ENCODE results near the gene CDK4.
"Not testable (repeated sequence)": the region's sequence is repeated elsewhere in the genome, so short reads cannot be mapped to it uniquely, and the experiment has no call there.

Gene CDK4

DNA sequence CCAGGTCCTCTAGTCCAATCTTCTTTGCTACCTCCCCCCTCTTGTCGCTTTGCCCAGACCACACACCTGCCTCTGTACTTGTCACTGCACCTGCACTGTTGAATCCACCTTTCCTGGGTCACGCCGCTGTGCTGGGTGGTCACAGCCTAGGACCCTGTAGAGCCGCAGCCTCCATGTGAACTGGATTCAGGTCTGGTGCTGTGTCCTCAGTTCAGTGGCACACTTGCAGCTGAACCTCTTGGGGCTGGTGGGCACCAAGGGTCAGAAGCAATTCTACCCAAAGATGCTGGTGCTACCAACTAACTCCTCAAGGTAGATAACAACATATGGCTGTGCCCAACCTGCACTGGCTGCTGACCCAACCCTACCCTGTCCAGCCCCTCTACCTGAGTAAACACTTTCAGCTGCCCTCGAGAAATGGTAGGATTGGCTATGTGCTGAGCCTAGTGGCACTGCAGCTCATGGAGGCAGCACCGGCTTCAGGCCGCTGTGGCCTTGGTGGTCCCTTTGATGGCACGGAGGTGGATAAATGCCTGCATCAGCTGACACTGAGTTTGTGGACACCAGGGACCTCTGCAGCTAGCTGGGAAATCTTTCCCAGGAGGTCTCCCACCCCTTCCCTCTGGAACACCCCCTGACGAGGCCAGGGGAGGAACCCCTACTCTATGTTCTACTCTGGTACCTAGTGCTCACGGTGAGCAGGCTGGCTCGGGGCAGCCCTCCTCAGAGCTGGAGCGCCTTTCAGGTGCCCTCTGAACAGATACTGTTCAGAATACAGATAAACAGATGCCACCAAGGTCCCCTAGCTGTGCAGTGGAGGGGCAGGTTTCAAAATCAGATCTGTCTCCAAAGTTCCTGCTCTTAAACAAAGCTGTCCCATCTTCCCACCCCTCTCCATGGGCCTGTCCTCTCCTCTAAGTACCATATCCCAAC lies 27.8 kb downstream of the CDK4 start:
- no peak for DNase-seq

DNA sequence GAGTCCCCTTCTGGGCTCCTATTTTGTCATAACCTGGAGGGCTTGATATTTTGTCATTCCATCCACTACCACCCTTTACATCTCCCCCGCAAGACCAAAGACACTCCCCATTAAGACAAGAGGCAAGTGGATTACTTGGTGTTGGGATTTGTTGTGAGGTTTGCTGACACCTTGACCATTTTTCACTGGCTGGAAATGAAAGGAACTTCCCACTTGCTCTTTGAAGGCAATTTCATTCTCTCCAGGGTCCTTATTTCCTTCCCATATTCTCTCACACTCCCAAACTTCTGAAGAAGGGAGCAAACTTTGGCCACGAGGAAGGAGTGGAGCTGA lies 28.5 kb downstream of the CDK4 start:
- no peak for DNase-seq

DNA sequence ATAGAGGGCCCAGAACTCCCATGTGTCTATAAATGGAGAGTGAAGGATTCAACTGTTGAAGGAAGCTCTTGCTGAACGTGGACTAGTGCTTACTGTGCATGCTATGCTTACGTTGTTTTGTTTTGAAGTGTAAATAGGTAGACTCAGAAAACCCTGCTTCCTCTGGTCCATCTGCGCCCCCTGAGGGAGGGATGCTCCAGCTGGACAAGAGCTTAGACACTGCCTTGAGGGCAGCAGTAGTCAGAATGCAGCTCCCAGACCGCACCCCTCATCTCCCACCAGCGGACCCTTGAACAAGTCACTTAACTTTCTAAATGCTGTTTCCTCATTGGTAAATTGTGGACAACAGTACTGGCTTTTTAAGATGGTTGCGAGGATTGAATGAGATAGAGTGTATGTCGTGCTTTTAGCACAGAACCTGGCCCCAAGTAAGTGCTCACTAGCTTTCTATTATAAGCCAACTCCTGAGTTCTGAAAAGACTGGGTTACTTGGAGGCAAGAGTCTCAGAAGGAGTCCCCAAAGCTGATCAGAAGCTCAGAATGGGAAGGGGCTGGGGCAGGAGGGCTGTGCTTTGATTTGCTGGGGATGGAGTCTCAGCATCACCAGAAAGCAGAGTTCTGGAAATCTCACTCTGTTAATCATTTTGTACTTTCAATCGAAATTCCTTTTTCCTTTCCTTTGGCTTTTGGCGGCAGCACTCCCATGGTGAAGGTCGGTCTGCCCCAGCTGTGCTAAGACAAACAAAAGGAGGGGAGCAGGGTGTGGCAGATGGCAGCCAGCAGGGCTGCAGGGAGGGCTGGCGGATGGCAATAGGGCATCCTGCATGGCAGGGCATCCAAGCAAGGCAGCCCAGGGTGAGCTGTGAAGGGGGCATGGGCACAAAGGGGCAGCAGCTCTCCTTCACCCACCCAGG lies 29.1 kb downstream of the CDK4 start:
- DNase-seq = no peak

DNA sequence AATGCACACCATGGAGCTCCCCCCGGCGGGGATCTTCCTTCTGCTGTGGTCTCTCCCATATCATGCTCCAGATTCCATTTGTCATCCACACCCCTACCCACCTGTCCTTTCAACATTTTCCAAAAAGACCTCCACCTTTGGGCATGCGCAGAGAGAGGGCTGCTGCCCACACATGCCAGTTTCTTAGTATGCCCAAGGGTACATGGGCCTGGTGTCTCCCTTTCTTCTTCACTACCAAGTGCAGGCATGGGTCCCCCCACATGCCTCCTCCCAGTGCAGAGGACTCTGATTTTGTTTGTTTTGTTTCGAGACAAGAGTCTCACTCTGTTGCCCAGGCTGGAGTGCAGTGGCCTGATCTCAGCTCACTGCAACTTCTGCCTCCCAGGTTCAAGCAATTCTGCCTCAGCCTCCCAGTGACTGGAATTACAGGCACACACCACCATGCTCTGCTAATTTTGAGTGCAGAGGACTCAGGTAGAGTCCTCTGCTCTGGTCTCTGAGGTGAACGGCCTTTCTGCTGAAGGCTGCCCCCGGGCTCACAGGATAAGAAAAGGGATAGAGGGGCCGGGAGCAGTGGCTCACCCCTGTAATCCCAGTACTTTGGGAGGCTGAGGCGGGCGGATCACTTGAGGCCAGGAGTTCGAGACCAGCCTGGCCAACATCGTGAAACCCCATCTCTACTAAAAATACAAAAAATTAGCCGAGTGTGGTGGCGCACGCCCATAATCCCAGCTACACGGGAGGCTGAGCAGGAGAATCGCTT lies 30.1 kb downstream of the CDK4 start:
- DNase-seq = not testable (repeated sequence)

DNA sequence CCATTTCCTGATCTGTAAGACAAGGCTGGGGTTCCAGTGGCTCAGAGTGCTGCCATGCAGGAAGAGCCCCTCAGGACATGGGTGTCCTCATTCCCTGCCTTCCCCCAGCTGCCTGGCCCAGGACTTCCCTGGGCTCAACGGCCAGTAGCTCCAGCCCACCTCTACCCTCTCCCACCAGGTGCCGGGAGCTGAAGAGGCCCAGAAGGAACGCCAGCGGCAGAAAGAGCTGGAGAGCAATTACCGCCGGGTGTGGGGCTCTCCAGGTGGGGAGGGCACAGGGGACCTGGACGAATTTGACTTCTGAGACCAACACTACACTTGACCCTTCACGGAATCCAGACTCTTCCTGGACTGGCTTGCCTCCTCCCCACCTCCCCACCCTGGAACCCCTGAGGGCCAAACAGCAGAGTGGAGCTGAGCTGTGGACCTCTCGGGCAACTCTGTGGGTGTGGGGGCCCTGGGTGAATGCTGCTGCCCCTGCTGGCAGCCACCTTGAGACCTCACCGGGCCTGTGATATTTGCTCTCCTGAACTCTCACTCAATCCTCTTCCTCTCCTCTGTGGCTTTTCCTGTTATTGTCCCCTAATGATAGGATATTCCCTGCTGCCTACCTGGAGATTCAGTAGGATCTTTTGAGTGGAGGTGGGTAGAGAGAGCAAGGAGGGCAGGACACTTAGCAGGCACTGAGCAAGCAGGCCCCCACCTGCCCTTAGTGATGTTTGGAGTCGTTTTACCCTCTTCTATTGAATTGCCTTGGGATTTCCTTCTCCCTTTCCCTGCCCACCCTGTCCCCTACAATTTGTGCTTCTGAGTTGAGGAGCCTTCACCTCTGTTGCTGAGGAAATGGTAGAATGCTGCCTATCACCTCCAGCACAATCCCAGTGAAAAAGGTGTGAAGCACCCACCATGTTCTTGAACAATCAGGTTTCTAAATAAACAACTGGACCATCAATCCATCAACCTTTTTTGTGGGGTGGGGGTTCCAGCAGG lies 31.2 kb downstream of the CDK4 start:
- DNase-seq = no peak

DNA sequence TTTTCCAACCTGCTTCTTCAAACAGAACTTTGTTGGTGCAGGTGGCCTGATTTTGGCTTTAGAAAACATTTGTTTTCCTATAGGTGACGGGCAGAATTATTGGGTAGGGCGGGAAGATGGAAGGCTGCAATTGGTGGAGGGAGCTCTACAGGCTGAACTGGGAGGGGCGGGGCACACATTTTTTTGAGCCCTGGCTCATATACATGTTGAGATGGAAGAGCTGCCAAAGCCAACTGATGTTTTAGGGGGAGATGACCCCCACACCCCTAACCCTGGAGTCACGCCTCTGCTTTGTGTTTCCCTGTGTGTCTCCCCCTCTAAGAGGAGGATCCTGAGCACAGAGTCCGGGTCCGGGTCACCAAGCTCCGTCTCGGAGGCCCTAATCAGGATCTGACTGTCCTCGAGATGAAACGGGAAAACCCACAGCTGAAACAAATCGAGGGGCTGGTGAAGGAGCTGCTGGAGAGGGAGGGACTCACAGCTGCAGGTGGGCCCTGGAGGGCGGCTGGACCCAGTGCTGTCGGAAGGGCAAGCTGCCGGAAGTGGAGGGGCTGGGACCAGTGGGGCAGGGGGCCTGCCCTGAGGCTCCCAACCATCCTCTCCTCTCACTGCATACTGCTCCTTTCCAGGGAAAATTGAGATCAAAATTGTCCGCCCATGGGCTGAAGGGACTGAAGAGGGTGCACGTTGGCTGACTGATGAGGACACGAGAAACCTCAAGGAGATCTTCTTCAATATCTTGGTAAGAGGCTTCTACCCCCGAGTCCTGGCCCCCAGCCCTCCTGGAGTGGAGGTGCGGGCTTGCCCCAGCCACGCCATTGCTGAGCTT lies 32.1 kb downstream of the CDK4 start:
- DNase-seq = no peak

DNA sequence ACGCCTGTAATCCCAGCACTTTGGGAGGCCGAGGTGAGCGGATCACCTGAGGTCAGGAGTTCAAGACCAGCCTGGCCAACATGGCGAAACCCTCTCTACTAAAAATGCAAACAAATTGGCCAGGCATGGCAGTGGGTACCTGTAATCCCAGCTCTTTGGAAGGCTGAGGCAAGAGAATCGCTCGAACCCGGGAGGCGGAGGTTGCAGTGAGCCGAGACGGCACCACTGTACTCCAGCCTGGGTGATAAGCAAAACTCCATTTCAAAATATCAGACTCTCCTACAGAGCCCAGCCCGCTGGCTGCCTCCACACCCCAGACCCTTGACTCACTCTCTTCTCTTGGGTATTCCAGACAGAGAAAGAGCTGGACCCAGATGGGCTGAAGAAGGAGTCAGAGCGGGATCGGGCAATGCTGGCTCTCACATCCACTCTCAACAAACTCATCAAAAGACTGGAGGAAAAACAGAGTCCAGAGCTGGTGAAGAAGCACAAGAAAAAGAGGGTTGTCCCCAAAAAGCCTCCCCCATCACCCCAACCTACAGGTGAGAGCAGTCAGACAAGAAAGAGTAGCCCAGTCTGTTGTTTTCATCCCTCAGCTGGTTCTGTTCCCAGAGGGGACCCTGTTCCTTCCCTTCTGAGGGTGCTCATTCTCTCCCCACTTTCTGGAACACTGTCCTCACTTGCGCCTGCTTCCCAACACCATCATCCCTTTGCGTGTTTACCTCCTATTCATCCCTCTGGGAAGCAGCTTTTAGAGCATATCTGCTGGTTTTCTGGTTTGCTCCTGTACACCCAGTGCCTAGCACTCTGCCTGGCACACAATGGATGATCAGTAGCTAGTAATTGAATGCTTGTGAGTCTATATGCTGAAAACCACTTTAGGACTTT lies 33.2 kb downstream of the CDK4 start:
- DNase-seq = no peak

DNA sequence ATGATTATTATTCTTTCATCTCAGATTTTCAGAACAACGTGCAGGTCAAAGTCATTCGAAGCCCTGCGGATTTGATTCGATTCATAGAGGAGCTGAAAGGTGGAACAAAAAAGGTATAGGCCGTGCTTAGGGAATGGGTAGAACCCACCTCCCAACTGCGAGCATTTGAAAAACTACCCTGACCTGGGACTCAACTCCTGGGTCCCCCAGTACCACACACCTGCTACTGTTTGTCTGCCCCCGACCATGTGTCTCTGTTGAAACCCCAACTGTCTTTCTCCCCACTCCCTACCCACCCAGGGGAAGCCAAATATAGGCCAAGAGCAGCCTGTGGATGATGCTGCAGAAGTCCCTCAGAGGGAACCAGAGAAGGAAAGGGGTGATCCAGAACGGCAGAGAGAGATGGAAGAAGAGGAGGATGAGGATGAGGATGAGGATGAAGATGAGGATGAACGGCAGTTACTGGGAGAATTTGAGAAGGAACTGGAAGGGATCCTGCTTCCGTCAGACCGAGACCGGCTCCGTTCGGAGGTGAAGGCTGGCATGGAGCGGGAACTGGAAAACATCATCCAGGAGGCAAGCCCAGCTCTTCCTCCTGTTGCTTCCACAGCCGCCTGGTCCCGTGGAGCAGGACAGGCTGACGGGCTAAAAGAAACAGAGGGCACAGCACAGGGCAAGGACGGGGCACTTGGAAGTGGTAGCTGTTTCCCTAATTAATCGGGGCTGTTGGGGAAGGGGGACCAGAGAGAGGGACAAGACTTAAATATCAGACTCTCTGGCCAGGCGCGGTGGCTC lies 34.1 kb downstream of the CDK4 start:
- DNase-seq = no peak

DNA sequence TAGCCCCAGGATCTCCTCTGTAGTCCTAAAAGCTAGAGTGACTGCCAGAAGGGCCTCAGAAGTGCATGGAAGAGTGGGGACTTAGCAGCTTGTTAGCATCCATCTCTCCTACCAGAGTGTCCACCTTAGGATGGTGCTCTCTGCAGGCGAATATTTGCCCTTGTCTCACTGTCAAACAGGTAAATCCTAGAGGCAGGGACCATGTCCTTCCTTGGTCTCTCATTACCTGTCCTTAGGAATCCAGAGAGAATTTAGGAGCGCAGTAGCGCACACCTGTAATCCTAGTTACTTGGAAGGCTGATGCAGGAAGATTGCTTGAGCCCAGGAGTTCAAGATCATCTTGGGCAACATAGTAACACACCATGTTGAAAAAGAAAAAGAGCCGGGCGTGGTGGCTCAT lies 35.0 kb downstream of the CDK4 start:
- no peak for DNase-seq

DNA sequence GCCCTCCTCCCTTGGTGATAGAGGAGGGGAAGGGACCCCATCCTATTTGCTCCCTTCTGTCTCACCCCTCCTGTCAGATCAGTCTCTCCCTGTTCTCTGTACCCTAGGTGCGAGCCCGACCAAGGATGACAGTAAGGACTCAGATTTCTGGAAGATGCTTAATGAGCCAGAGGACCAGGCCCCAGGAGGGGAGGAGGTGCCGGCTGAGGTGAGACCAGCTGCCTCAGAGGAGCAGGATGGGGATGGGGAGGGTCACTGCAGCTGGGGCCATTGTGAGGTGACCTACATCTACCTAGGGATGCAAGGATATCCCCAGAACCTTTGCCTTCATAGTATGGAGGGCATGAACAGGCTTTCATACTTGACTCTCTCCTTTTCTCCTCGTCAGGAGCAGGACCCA lies 35.8 kb downstream of the CDK4 start:
- no peak for DNase-seq

DNA sequence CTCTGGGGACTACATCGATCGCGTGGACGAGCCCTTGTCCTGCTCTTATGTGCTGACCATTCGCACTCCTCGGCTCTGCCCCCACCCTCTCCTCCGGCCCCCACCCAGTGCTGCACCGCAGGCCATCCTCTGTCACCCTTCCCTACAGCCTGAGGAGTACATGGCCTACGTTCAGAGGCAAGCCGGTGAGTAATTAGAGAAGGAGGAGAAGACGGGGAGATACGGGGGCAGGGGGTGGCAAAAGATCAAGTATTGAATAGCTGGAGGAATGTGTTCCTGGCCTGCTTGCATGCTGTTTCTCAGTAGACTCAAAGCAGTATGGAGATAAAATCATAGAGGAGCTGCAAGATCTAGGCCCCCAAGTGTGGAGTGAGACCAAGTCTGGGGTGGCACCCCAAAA lies 36.3 kb downstream of the CDK4 start:
- DNase-seq = no peak

DNA sequence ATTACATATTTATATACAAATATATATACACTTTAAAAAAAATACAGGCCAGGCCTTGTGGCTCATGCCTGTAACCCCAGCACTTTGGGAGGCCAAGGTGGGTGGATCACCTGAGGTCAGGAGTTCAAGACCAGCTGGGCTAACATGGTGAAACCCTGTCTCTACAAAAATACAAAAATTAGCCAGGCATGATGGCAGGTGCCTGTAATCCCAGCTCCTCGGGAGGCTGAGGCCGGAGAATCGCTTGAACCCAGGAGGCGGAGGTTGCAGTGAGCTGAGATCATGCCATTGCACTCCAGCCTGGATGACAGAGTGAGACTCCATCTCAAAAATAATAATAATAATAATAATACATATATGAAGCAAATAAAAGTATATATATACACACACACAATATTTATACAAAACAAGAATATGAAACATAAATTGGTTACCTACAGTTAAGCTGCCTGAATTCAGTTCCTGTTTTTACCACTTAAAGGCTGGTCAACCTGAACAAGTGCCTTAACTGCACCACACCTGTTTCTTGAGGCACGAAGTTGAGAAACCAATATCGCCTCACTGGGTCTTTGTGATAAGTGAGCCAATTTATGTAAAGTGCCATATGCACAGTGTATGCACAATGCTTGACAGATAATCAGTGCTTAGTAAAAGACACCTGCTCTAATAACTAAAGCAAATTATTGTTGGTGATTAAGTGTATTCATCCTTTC lies 36.9 kb downstream of the CDK4 start:
- DNase-seq = not testable (repeated sequence)

DNA sequence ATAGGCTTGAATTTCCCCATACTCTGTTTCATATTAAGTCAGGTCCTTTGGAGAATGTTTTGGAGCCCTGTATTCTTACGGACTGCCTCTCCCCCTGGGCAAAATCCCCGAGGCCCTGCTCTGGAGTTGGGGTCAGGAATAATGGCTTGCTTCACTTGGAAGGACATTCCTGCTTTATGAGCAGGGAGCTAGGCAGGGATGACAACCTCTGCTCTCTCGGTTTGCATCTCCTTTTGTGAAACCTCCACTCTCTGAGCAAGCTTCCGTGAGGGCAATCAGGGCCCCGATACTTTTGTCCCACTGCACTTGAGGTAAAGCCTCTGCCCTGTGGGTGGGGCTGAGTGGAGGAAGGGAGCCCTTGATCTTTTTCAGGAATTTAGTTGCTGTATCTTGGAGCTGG lies 38.9 kb downstream of the CDK4 start:
- DNase-seq = no peak

DNA sequence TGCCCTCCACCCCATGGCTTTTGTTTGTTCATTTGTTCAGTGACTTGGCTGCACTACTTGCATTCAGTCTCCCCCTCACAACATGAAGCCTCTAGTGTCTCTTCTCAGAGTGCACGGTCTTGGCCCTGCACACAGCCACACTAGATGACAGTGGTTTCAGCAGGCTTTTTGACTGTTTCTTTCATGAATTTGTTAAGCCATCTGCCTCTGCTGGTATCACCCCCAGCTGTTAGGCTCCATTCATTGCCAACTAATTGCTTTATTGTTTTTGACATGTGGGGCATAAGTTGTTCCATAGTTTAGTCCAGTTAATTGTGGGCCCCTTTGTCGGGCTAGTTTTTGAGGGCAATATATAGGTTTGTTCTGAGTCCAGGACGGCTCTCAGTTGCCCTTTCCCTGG lies 39.4 kb downstream of the CDK4 start:
- DNase-seq = no peak

DNA sequence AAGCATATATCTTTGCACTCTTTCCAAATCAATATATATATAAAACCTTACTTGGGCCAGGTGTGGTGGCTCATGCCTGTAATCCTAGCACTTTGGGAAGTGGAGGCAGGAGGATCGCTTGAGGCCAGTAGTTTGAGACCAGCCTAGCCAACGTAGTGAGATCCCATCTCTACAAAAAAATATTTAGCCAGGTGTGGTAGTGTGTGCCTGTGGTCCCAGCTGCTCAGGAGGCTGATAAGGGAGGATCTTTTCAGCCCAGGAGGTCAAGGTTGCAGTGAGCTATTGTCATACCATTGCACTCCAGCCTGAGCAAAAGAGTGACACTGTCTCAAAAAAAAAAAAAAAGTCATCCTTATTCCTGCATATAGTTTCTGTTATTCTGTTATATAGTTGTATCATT lies 43.8 kb downstream of the CDK4 start:
- DNase-seq = no peak

DNA sequence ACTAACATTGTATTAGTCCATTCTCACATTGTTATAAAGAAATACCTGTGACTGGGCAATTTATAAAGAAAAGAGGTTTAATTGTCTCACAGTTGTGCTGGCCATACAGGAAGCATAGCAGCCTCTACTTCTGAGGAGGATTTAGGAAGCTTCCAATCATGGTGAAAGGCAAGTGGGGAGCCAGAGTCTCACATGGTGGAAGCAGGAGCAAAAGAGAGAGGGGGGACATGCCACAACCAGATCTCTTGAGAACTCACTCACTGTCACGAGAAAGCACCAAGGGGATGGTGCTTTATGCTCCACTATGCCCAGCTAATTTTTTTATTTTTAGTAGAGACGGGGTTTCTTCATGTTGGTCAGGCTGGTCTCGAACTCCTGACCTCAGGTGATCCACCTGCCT lies 44.9 kb downstream of the CDK4 start:
- DNase-seq = no peak

DNA sequence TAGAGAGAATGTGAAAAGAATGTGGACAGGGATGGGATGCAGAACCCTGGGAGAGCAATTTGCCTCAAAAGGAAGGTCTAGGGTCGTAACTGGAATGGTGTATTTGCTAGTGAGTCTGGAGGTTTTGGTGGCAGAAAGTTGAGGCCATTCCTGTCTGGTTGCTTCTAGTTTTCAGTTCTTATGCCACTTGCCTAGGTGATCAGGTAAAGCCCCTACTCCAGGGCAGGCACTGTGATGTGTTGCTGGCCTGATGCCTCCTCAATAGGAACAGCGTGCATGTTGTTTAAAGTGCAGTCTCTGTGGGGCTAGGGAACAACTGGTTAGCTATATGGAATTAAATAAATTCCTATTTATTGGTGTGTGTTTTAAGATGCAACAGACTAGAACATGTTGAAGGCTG lies 51.8 kb downstream of the CDK4 start:
- no peak for DNase-seq

DNA sequence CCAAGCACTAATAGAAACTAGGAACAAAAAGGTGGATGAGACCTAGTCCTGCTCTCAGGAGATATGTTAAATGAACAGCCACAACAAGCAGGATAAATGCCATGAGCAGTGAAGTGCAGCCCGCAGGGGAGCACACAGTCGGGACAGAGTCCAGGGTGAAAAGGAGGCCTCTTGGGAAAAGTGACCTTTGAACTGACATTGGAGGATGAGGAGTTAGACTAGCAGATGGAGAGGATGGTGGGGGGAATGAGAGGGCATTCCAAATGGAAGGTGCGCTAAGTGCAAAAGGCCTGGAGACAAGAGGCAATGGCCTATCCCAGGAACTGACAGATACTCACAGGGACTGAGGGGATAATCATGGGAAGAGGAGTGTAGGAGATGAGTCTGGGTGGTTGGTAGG lies 53.7 kb downstream of the CDK4 start:
- DNase-seq = no peak

Data from right hindlimb (tissue), 1 donor.